HG03280 (cell line): Measurements from ENCODE around the gene LRRIQ1.

ENCODE experiments used
- ATAC-seq: cut with Tn5 transposase; IDR thresholded peaks from one replicate; pipeline ENCODE4 v1.9.1; 2021; ENCODE audit warnings: mild to moderate bottlenecking, moderate library complexity; ENCODE audit not compliant: unreplicated experiment

The LRRIQ1 gene

GRCh38 chr12:85059594-85059993 lies 23.4 kb downstream of the LRRIQ1 start:
- ATAC-seq = no peak

- no peak for ATAC-seq
Measured at GRCh38 chr12:85060916-85061315, 24.8 kb downstream of the LRRIQ1 start.

- ATAC-seq = no peak
Measured at GRCh38 chr12:85065837-85066482, 29.8 kb downstream of the LRRIQ1 start.

- no peak for ATAC-seq
Measured at GRCh38 chr12:85072826-85073225, 36.7 kb downstream of the LRRIQ1 start.

- no peak for ATAC-seq
Measured at GRCh38 chr12:85076688-85077430, 40.7 kb downstream of the LRRIQ1 start.

GRCh38 chr12:85085066-85085465 lies 48.9 kb downstream of the LRRIQ1 start:
- ATAC-seq = no peak

- no peak for ATAC-seq
Measured at GRCh38 chr12:85089792-85090191, 53.6 kb downstream of the LRRIQ1 start.

GRCh38 chr12:85092814-85093370 lies 56.7 kb downstream of the LRRIQ1 start:
- no peak for ATAC-seq

GRCh38 chr12:85095501-85095900 lies 59.4 kb downstream of the LRRIQ1 start:
- ATAC-seq = no peak

- ATAC-seq = no peak
Measured at GRCh38 chr12:85130646-85131045, 94.5 kb downstream of the LRRIQ1 start.

- ATAC-seq = no peak
Measured at GRCh38 chr12:85138833-85139232, 102.7 kb downstream of the LRRIQ1 start.

- ATAC-seq = no peak
Measured at GRCh38 chr12:85147331-85147730, 111.2 kb downstream of the LRRIQ1 start.

- no peak for ATAC-seq
Measured at GRCh38 chr12:85152311-85152729, 116.2 kb downstream of the LRRIQ1 start.

- ATAC-seq = no peak
Measured at GRCh38 chr12:85155791-85156190, 119.6 kb downstream of the LRRIQ1 start.

- no peak for ATAC-seq
Measured at GRCh38 chr12:85156569-85156968, 120.4 kb downstream of the LRRIQ1 start.

GRCh38 chr12:85157035-85157603 lies 121.0 kb downstream of the LRRIQ1 start:
- ATAC-seq = no peak

GRCh38 chr12:85163752-85164321 lies 127.7 kb downstream of the LRRIQ1 start:
- no peak for ATAC-seq

GRCh38 chr12:85179680-85180270 lies 143.6 kb downstream of the LRRIQ1 start:
- ATAC-seq = no peak

- no peak for ATAC-seq
Measured at GRCh38 chr12:85182699-85183098, 146.5 kb downstream of the LRRIQ1 start.

- no peak for ATAC-seq
Measured at GRCh38 chr12:85183855-85184254, 147.7 kb downstream of the LRRIQ1 start.

GRCh38 chr12:85186236-85186635 lies 150.1 kb downstream of the LRRIQ1 start:
- no peak for ATAC-seq
